Activated T-cell treated with anti-CD3 and anti-CD28 coated beads, Interleukin-2, amount 50 U/mL, for 4 hours (primary cell): ENCODE data around the gene ENPP6. TPM values are rescaled to one million over a fixed set of nuclear protein-coding genes. Genes with fewer than 3 reads are reported as not detected.

Source experiments
- ATAC-seq, 2 donors: fragments of 200-7000 bp; cut with Tn5 transposase; one replicate each; pipeline ENCODE4 v1.10.0; 2021
- DNase-seq: peaks from one replicate; pipeline ENCODE4 v3.0.0-alpha.2; 2020
- H3K27me3 Mint-ChIP-seq: one replicate; pipeline ENCODE4 v1.8.0; 2021; ENCODE audit warnings: low read depth, mixed read lengths
- H3K36me3 Mint-ChIP-seq: one replicate; pipeline ENCODE4 v1.8.0; 2022; ENCODE audit warnings: mixed read lengths; ENCODE audit not compliant: insufficient read depth
- H3K4me1 Mint-ChIP-seq: one replicate; pipeline ENCODE4 v1.8.0; 2021; ENCODE audit warnings: low read depth, mixed read lengths
- H3K4me3 Mint-ChIP-seq: one replicate; pipeline ENCODE4 v1.8.0; 2021; ENCODE audit warnings: mild to moderate bottlenecking, moderate library complexity, mixed read lengths
- H3K9me3 Mint-ChIP-seq: one replicate; pipeline ENCODE4 v1.8.0; 2021; ENCODE audit warnings: mixed read lengths
- total RNA-seq, 3 donors: library from RNA; stranded (reverse); gene quantifications; one replicate each; pipeline ENCODE4 v1.2.1, GENCODE V29; 2021

ENPP6 gene
- total RNA-seq, 3 donors from 2014 or later = 0.11 TPM; not detected in 2

- Mint-ChIP-seq H3K9me3 (no peaks in the 10 kb centered on the region), H3K4me1 (peaks cover 6% of the 10 kb centered on the region), H3K4me3 (no peak overlapping the region), H3K36me3 (no peaks in the 10 kb centered on the region), H3K27me3 (peaks cover 2% of the 10 kb centered on the region)
- DNase-seq (no peak), ATAC-seq (peak in 1 of 2 donors; percentile 33)
Observed at GRCh38 chr4:184251670-184251980, 34.0 kb upstream of the ENPP6 start.

DNA sequence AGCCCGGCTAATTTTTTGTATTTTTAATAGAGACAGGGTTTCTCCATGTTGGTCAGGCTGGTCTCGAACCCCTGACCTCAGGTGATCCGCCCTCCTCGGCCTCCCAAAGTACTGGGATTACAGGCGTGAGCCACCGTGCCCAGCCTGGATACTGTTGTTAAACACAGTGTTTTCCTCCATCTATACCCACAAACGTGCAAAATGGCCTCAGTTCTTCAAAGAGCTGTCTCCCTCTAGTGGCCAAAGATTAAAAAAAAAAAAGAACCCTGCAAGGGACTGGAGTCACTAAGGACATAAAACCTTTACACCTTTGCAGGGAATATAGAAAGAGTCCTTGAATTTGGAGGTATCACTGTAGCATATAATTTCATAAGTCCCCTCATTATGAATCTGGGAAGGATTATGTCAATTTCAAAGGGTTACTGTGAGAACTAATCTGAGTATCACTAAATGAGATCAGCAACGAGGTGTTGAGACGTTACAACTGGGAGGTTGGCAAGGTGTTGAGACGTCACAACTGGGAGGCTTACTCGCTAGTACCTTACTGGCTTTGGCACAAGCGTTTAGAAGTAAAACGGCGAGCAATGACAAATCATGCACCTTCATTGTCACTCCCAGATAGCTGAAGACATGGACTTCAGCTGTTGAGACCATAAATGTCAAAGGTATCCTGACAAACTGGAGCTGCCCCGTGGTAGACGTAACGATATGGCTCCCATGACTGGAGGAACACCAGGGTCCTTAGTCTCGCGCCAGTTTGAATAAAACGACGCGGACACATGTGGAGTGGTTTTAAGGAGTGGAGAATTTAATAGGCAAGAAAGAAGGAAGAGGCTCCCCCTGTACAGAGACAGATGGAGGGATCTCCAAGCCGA is 33.4 kb upstream of the ENPP6 start:
- no peaks in the 10 kb centered on the region for H3K36me3 Mint-ChIP-seq
- peaks cover 6% of the 10 kb centered on the region for H3K4me1 Mint-ChIP-seq
- ATAC-seq (peak; percentile 65 to 67), DNase-seq (no peak)
- H3K9me3 Mint-ChIP-seq = no peaks in the 10 kb centered on the region
- no peak overlapping the region for H3K4me3 Mint-ChIP-seq
- peaks cover 2% of the 10 kb centered on the region for H3K27me3 Mint-ChIP-seq

GRCh38 chr4:184248216-184248615 is 30.5 kb upstream of the ENPP6 start:
- H3K36me3 Mint-ChIP-seq = no peaks in the 10 kb centered on the region
- no peaks in the 10 kb centered on the region for H3K9me3 Mint-ChIP-seq
- H3K27me3 Mint-ChIP-seq = peaks cover 2% of the 10 kb centered on the region
- no peak for ATAC-seq
- no peak overlapping the region for H3K4me3 Mint-ChIP-seq
- peaks cover 6% of the 10 kb centered on the region for H3K4me1 Mint-ChIP-seq
- DNase-seq = no peak

DNA sequence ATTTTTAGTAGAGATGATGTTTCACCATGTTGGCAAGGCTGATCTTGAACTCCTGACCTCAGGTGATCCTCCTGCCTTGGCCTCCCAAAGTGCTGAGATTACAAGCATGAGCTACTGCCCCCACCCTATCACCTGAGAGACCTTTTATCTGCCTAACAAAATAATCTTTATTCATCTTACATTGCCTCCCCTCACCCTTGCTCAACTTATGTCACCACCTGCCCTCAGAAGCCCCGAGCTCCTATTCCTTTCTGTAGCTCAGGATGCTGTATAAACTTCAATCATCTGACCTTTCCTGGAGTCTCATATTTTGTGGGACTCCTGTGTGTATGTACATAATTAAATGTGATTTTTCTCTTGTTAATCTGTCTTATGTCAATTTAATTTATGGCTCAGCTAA is 29.7 kb upstream of the ENPP6 start:
- no peak for ATAC-seq
- Mint-ChIP-seq H3K27me3 (peaks cover 2% of the 10 kb centered on the region), H3K36me3 (no peaks in the 10 kb centered on the region), H3K4me1 (peaks cover 6% of the 10 kb centered on the region), H3K4me3 (no peak overlapping the region), H3K9me3 (no peaks in the 10 kb centered on the region)
- no peak for DNase-seq

DNA sequence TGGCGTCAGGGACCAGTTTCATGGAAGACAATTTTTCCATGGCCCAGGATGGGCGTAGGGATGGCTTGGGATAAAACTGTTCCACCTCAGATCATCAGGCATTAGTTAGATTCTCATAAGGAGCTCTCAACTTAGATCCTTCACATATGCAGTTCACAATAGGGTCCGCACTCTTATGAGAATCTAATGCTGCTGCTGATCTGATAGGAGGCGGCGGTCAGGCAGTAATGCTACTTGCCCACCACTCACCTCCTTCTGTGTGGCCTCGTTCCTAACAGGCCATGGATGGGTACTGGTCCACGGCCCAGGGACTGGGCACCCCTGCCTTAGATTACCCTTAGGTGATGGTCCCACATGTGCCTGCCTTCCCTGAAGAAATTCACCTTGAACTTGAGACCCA is 28.8 kb upstream of the ENPP6 start:
- Mint-ChIP-seq H3K36me3 (no peaks in the 10 kb centered on the region), H3K9me3 (no peaks in the 10 kb centered on the region), H3K27me3 (peaks cover 2% of the 10 kb centered on the region), H3K4me3 (no peak overlapping the region), H3K4me1 (peaks cover 3% of the 10 kb centered on the region)
- ATAC-seq (no peak), DNase-seq (no peak)

DNA sequence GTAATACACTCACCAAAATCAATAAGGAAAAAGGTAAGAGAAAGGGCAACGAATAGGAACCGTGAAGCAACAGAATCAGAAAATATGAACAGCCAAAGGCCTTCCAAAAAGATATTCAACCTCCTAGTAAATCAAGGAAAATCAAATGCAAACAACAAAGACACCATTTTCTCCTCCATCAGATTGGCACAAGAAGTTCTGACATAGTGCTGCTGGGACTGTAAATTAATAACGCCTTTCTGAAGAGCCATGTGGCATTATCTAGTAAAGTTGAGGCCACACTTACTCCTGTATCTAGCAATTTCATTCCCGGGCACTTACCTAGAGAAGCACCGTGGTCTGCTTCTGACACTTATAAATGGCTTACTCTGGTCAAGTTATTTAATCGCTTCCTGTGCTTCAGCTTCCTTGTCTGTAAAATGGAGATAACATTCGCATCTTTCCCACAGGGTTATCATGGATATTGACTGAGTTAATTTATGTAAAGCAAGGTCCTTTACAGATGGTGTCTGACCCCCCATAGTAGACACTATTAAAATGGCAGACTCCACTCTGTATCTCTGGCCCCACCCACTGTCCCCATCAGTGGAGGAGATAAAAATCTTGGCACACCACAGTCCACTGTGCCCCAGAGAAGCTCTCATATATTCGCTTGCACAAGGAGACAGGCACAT is 20.5 kb upstream of the ENPP6 start:
- DNase-seq (no peak), ATAC-seq (no peak)
- H3K9me3 Mint-ChIP-seq = no peaks in the 10 kb centered on the region
- H3K4me1 Mint-ChIP-seq = peaks cover 28% of the 10 kb centered on the region
- peak overlapping the region; percentile 43 for H3K4me3 Mint-ChIP-seq
- H3K36me3 Mint-ChIP-seq = no peaks in the 10 kb centered on the region
- H3K27me3 Mint-ChIP-seq = no peaks in the 10 kb centered on the region

- DNase-seq (peak; percentile 26), ATAC-seq (peak; percentile 97 to 98)
- Mint-ChIP-seq H3K27me3 (no peaks in the 10 kb centered on the region), H3K4me1 (peaks cover 28% of the 10 kb centered on the region), H3K36me3 (no peaks in the 10 kb centered on the region), H3K4me3 (peak overlapping the region; percentile 43), H3K9me3 (no peaks in the 10 kb centered on the region)
Observed at GRCh38 chr4:184237612-184238011, 19.9 kb upstream of the ENPP6 start.

DNA sequence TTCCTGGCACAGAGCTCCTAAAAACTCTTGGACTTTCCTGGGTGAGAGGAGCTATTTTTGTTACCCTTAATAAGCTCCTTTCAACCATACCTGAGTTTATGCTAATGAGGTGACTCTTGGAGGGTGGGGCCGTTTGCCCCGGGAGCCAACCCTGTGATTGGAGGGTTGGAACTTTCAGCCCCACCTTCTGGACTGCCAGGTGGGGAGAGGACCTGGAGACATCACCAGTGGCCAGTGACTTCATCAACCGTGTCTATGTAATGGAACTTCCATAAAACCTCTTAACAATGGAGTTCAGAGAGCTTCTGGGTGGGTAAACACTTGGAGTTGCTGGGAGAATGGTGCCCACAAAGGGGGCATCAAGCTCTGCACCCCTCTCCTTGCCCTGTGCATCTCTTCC is 17.9 kb upstream of the ENPP6 start:
- H3K36me3 Mint-ChIP-seq = no peaks in the 10 kb centered on the region
- H3K9me3 Mint-ChIP-seq = no peaks in the 10 kb centered on the region
- no peaks in the 10 kb centered on the region for H3K27me3 Mint-ChIP-seq
- no peak for ATAC-seq
- DNase-seq = no peak
- H3K4me1 Mint-ChIP-seq = peaks cover 30% of the 10 kb centered on the region
- no peak overlapping the region for H3K4me3 Mint-ChIP-seq

DNA sequence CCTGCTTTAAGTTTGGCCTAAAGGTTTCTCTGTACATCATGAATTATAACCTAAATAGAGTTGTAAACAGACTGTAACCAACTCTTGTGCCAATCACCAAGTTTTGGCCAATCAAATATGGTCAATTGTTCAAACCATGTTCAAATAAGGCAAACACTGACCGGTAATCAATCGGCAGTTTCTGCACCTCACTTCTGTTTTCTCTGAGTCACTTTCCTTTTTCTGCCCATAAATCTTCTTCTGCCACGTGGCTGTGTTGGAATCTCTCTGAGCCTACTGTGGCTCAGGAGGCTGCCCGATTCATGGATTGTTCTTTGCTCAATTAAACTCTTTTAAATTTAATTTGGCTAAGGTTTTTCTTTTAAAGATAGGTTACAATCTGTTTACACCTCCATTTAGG is 16.5 kb upstream of the ENPP6 start:
- H3K9me3 Mint-ChIP-seq = no peaks in the 10 kb centered on the region
- no peaks in the 10 kb centered on the region for H3K27me3 Mint-ChIP-seq
- peaks cover 43% of the 10 kb centered on the region for H3K4me1 Mint-ChIP-seq
- no peaks in the 10 kb centered on the region for H3K36me3 Mint-ChIP-seq
- no peak for DNase-seq
- no peak overlapping the region for H3K4me3 Mint-ChIP-seq
- ATAC-seq = no peak

- no peak for ATAC-seq
- Mint-ChIP-seq H3K27me3 (peaks cover 2% of the 10 kb centered on the region), H3K9me3 (no peaks in the 10 kb centered on the region), H3K36me3 (no peaks in the 10 kb centered on the region), H3K4me1 (peaks cover 44% of the 10 kb centered on the region), H3K4me3 (no peak overlapping the region)
- no peak for DNase-seq
Observed at GRCh38 chr4:184232975-184233374, 15.3 kb upstream of the ENPP6 start.

DNA sequence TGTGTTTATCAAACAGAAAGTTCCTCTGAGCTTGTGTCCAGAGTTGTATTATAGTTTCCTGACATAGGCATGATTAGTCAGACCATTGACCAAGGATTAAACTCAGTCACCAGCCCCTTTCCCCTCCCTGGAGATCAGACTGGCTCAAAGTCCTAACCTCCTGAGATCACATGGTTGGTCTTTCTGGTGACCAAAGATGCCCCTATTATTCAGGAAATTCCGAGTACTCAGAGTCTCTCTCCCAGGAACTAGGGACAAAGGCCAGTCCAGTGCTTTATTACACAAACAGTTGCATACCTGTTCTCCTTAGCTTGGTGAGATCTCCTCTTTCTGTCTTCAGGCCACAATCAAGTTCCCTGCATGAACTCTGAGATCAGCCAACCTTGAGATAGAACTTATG is 14.5 kb upstream of the ENPP6 start:
- Mint-ChIP-seq H3K9me3 (no peaks in the 10 kb centered on the region), H3K4me3 (no peak overlapping the region), H3K36me3 (no peaks in the 10 kb centered on the region), H3K27me3 (peaks cover 2% of the 10 kb centered on the region), H3K4me1 (peaks cover 39% of the 10 kb centered on the region)
- no peak for DNase-seq
- ATAC-seq = no peak

DNA sequence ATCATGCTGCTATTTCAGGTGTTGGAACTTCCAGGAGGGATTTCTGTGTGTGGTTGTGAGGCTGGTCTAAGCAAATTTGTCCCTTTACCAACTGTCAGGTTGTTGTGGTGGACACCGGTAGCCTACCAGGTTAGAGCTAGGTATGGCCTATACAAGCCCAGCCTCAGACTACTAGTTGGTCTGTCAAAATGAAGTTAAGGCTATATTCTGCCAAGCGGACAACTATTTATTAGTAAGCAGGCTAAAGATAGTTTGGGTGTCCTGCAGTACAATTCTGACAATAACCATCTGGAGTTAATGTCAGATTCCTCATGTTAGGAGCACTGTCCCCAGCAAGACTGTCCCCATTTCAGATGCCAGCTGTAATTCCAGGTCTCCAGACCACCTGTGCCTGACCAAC is 13.9 kb upstream of the ENPP6 start:
- H3K27me3 Mint-ChIP-seq = peaks cover 2% of the 10 kb centered on the region
- H3K36me3 Mint-ChIP-seq = no peaks in the 10 kb centered on the region
- ATAC-seq (no peak), DNase-seq (no peak)
- H3K9me3 Mint-ChIP-seq = no peaks in the 10 kb centered on the region
- no peak overlapping the region for H3K4me3 Mint-ChIP-seq
- peaks cover 32% of the 10 kb centered on the region for H3K4me1 Mint-ChIP-seq

- H3K36me3 Mint-ChIP-seq = no peaks in the 10 kb centered on the region
- ATAC-seq (no peak), DNase-seq (no peak)
- peaks cover 2% of the 10 kb centered on the region for H3K27me3 Mint-ChIP-seq
- no peak overlapping the region for H3K4me3 Mint-ChIP-seq
- H3K9me3 Mint-ChIP-seq = peaks cover 3% of the 10 kb centered on the region
- peaks cover 25% of the 10 kb centered on the region for H3K4me1 Mint-ChIP-seq
Observed at GRCh38 chr4:184228056-184228705, 10.5 kb upstream of the ENPP6 start.

DNA sequence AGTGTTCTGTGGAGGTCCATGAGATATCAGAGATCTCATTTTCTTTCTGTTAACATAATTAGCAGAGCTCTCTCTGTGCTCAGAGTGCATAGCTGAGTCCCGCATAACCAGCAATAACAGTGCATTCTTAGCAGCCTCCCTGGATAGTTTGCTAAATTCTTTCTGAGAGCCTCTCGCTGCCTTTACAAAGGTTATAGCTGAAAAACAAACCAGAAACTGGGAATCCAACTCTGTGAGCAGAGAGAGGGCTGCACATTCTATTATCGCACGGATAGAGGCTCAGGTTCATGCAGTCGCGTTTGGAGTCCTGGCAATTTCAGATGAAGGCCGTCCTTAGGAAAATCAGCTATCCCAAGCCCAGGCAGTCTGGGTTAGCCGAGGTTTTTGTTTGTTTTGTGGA is 1.2 kb downstream of the ENPP6 start:
- H3K36me3 Mint-ChIP-seq = no peaks in the 10 kb centered on the region
- ATAC-seq (no peak), DNase-seq (no peak)
- no peaks in the 10 kb centered on the region for H3K9me3 Mint-ChIP-seq
- peaks cover 8% of the 10 kb centered on the region for H3K27me3 Mint-ChIP-seq
- no peaks in the 10 kb centered on the region for H3K4me1 Mint-ChIP-seq
- no peak overlapping the region for H3K4me3 Mint-ChIP-seq
